NCI-H1092 (cell line): ENCODE data around the gene RBM43.
"Not testable (repeated sequence)": the region's sequence is repeated elsewhere in the genome, so short reads cannot be mapped to it uniquely, and the experiment has no call there.

Experiments
- DNase-seq: peaks from one replicate; lab custom pipeline; 2025; lab: John Stamatoyannopoulos, UW

RBM43 gene

DNA sequence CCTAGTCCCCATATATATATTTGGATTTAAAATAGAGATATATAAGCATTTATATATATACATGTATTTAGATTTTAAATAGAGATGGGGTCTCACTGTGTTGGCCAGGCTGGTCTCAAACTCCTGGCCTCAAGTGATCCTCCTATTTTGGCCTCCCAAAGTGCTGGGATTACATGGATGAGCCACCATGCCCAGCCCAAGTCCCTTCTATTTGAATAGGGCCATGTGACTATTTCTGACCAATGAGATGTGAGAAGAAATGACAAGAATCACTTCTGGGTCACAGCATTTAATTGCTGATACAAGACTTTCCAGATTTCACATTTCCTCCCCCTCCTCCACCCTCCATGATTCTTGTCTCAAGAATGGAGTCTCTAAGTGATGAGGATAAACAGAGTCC is 6.4 kb upstream of the RBM43 start:
- DNase-seq: no peak

DNA sequence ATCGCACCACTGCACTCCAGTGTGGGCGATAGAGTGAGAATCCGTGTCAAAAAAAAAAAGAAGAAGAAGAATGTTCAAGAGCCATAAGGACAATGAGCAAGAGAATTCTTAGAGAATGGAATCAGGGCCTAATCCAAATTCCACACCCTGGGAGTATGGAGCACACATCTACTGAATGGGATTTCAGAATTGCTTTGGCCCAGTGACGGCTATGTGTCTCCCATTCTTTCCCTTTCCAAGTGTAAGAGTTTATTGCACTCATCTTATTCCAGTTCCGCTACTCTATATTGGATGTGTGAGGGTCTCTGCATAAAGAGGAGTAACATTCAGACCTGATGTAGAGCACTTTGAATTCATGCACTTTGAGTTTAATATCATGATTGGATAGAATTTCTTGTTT is 5.9 kb upstream of the RBM43 start:
- no peak for DNase-seq

DNA sequence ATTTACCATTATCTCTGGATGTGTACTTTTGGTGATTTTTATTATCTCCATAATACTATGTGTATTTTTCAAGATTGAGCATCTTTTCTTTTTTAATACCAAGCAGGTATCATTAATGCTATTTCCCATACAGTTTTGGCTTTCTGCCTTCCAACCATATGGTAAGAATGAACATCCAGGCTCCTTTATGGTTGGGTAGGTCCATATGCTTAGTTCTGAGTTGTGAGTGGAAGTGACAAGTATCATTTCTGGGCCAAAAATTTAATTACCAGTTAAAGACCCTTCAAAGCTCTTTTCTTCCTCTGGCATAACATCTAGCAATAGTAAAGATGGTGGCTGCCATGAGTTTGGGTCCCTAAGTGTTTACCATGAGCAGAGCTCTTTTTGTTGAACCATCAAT is 4.3 kb upstream of the RBM43 start:
- DNase-seq: no peak

DNA sequence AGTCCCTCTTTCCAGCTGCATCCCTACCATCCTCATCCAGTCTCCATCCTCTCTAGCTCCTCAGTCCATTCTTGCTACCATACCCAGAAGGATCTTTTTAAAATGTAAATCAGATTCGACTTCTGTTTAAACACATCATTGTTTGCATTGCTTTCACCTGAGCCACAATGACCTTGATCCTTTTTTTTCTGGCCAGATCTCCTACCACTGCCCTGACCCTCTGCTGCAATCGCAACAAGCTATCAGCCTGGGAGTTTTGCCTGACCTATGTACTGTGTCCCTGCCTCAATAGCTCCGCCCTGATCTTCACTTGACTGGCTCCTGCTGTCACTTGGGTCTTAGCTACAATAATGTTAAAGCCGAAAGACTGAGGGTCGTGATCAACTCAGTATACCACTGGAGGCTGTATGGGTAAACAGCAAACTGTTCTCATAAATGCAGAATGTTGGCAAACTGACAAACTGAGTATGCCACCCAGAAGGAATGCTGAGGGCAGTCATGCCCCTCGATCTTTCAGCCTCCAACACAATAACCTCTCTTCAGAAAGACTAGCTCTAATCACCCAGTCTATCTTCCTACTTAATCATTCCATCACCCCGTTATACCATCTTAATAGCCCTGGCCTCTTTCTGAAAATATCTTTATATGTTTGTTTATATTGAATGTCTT is 2.6 kb upstream of the RBM43 start:
- DNase-seq: no peak

DNA sequence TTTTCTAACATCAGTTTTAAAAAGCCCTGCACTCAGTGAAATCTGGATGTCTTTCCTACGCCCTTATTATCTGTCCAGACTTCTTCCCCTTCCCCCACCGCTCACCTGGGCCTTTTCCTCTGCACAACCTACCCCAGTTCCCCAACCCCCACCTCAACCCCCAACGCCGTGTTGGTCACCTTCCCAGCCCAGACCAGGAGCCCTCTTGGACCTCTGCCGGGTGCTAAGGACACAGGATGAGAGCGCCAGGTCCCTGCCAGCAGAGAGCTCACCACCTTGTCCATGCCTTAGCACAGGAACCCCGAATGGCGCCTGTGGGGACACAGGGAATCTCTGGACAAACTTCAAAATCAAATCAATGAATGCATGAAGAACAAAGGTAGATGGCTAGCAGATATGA is 966 bp upstream of the RBM43 start:
- DNase-seq: no peak

DNA sequence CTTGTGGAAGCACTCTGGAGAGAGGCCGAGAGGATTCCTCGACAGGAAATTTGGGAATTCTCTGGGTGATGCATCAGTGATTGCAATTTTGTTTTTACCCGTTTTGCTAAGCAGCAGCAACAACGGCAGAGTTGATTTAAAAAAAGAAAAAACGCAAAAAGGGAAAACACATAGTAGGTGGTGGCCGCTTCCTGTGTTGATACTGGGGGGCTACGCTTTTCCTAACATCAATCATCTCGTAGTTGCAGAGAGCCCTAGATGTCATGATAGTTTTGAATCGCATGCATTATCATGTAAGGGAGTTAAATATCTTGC is 271 bp upstream of the RBM43 start:
- no peak for DNase-seq

DNA sequence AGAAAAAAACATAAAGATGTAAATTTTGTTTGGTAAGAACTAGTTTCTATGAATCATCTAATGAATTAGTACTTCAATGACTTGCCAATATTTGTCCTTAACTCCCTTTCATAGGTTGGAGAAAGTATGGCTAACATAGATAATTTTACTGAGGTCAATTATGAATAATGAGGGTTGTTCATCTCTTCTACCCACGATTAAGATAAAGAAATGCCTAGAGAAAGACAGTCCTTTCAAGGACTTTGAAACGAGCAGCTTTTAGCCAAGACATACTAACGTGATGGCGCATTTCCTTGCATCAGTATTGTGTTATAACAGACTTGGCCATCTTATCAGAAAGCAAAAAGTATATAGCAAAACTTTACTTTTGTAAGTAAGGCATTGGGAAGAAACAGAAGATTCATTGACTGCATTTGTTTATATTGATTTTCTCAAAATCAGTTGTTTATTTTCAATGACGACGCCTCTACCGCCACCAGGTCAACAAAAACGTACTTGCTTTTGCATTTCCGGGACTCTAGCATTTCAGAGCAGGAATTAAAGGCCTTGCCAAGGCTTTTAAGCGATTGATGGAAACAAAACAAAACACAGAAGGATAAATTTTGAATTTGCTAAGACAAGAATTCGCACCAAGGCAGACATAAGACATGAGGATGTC is 961 bp downstream of the RBM43 start:
- no peak for DNase-seq

DNA sequence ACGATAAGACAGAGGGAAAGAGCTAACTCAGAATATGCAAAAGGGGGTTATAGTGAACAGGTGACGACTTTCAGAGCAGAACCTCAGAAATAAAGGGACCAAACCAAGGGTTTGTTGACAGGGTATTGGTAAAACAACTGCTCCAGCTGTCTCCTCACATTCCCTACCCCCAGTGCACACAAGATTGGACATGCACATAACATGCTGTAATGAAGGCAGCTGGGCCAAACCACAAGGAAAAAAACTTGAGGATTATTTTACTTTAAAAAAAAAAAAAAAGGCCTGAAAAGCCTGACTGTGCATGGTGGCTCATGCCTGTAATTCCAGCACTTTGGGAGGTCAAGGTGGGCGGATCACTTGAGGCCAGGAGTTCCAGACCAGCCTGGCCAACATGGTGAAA is 3.5 kb downstream of the RBM43 start:
- DNase-seq: no peak

DNA sequence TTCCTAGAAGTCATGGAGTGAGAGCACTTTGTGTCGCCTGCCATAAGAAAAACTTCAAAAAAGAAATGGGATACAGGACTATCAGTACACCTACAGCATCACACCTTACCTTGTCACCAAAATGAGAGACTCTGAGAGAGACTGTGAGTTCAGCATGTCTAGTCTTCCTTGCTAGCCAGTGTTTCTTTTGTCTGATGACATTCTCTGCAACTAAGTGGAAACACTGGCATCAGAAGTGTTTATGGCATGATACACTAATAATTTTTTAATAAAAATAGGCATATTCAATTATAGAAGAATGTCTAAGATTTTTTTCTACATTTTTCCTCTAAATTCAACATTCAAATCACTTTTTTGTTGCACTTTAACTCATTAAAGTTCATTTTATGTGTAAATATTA is 9.0 kb downstream of the RBM43 start:
- DNase-seq: no peak

DNA sequence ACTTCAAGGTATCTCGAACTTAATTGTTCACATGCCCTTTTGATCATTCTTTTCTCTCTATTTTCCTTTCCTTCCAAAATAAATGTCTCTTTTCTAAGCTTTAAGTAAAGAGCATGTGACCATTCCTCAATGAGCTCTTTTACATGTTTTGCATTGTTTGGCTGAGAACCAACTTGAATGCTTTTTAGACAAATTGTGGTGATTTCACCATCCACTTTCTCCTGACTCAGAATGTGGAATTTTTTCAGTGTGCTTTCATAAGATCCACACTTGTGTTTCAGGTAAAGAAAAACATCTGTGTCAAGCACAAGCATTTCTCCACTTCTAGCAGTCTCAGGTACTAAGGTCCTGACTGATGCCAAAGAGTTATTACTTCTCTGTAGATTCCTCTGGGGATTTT is 10.7 kb downstream of the RBM43 start:
- DNase-seq: no peak

DNA sequence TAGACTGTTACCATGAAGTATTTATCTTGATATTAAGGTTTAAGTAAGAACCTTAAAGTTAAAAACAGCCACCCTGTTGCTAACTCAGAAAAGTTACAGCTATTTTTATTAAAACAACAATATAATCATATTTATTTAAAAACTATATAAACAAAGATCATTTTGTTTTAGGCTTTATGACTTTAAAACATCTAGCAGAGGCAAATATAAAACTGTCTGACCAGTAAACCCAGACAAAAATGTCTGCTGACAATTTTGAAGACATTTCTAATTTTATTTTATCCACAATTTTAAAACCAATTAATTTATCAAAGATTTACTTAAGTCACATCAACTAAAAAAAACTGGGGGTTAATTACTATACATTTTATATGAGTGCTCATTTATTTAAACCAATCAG is 14.2 kb downstream of the RBM43 start:
- DNase-seq: no peak

DNA sequence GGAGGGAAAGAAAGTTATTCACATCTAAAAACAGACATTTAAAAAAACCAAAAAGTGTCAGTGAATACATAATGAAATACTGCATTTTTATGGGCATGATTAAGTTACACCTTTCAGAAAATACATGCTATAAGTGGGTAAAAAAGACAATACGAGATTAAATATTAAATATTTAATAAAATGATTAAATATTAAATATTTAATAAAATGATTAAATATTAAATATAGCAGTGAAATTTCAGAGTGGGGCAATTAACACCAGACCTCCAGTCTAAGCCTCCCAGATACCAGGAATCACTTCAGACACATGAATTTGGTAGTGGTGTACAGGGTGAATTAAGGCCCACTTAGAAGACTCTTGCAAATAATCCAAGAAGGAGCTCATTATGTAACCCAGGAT is 15.5 kb downstream of the RBM43 start:
- DNase-seq: no peak

DNA sequence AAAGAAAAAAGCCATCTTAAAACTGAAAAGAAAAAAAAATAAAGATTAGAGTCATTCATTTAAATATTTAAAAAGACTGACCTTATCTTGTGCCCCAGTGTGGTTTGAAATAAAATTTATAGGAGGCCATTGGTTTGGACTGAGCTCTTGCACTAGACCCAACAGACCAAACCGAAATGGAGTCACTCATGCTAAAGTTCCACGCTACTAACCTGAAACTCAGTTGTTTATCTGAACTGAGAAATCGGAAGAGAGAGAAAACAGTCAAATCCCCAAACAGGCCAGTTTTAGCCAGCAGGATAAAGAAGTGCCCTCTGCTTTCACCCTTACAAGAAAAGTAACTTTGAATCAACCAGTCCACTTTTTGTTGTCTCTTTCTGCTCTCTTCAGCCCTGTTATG is 18.2 kb downstream of the RBM43 start:
- no peak for DNase-seq

DNA sequence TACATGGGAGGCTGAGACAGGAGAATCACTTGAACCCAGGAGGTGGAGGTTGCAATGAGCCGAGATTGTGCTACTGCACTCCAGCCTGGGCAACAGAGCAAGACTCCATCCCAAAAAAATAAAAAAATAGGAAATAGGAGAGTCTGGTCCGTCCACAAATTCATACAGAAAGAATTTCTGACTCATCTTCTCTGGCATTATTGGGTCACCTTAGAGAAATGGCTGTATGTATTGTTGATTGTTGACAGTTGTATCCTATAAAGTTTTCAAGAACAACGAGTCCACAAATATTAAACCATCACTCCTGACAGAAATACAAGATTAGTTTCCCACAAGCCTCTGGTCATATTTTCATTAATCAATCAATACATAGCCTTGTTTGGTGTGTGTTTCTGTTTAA is 20.4 kb downstream of the RBM43 start:
- DNase-seq: no peak

DNA sequence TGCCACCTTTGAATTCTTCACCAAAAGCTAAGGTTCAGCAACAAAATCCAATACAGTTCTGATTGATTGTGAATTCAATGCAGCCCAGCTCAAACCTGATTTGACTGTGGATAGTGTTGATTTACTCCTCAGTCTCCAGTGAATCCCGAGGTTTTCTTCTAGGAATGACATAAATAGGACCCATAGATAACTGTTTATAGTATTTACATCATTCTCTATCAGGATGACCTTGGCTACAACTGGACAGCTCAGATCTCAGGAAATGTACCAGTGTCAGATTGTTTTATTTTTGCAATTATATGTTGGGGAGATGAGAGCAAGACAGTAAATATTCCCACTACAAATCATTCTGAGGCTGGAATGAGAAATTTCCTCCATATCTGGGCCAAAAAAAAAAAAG is 21.2 kb downstream of the RBM43 start:
- no peak for DNase-seq

DNA sequence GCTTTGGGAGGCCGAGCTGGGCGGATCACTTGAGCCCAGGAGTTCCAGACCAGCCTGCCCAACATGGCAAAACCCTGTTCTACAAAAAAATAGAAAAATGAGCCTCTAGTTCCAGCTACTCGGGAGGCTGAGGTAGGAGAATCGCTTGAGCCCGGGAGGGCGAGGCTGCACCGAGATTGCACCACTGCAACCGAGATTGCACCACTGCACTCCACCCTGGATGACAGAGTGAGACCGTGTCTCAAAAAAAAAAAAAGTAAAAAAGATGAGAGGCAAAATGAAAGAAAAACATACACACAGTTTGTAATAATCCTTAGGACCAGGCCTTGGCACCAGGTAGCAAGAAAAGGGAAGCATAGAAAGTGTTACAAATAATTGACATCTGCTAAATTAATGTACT is 22.0 kb downstream of the RBM43 start:
- DNase-seq: no peak

DNA sequence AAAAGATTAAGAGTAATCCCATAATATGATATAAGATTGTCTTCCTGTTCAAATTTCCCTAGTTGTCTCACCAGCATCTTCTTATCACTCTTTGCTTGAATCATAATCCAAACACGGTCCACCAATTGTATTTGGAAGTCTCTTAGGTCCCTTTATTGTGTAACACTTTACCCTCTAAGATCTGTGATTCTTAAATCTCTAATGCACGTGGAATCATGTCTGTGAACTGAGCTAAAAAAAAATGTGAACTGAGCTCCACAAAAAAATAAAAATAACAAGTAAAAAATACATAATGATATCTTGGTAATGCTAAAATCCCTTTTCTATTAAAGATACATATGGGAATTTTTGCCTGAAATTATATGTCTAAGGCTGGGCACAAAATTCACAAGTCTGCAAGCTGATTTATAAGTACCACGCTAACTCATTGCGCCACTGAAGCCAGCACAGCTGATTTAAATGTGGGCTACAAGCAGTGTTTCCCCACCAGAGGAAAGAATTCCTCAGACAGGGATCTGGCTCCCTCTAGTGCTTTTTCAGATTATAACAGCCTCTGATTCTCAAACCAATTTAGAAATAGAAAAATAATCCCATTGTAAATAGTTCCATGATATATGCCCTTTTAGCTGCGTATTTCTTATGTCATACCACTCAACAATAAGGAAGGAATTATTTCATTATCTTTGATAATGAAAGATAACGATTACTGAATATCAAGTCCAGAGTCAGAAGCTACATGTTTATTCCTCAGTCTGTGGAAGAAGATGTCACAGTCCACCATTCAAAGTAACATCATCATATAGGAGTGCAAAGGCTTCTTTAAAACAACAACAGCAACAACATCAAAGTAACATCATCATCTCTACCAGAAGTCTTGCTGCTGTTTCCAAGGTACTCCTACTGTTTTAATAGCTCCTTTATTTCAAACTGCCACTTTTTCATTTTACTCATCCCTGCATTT is 22.9 kb downstream of the RBM43 start:
- peak; percentile 33 for DNase-seq

DNA sequence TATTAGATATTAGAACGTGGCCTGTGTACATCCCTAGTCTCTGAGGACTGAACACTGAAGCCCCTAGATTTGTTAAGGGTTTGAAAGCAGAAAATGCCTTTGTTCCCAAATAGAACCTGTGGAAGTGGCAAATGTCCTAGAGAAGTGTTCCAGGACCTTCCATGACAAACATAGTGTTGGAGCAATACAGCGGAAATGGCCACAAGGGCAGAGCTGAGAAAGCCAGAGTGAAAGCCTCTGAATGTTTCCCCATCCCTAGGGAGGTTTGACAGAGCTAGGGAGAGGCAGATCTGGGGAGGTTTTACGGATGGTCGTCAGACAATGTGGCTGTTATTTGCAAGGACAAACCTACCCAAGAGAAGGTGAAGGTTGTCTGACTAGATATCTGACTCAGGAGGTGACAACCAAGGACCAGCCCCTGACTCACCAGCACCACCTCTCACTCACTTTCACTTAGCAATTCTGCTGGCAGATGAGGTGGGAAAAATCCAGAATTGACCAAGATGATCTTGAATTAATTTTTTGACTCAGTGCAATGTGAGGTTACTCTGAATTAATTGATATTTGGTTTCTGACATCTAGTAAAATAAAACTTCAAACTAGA is 24.1 kb downstream of the RBM43 start:
- no peak for DNase-seq

DNA sequence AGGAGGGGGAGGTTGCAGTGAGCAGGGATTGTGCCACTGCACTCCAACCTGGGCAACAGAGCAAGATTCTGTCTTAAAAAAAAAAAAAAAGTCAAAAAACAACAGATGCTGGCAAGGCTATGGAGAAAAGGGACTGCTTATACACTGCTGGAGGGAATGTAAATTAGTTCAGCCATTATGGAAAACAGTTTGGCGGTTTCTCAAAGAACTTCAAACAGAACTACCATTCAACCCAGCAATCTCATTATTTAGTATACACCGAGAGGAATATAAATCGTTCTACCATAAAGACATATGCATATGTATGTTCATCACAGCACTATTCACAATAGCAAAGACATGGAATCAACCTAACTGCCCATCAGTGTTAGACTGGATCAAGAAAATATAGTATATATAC is 27.9 kb downstream of the RBM43 start:
- not testable (repeated sequence) for DNase-seq

DNA sequence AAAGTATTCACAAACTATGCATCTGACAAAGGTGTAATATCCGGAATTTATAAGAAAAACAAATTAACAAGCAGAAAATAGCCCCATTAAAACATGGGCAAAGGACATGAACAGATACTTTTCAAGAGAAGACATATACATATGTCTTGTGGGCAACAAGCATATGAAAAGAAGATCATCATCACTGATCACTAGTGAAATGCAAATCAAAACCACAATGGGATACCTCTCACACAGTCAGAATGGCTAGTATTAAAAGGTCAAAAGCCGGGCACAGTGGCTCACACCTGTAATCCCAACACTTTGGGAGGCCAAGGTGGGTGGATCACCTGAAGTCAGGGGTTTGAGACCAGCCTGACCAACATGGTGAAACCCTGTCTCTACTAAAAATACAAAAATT is 28.4 kb downstream of the RBM43 start:
- not testable (repeated sequence) for DNase-seq

DNA sequence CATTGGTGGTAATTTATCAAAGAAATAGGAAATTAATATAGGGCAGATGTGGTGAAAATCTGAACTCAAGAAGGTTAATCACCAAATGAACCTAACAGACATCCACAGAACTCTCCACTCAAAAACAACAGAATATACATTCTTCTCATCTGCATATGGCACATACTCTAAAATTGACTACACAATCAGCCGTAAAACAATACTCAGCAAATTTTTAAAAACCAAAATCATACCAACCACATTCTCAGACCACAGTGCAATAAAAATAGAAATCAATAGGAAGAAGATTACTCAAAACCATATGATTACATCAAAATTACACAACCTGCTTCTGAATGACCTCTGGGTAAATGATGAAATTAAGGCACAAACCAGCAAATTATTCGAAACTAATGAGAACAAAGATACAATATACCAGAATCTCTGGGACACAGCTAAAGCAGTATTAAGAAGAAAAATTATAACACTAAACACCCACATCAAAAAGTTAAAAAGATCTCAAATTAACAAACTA is 31.0 kb downstream of the RBM43 start:
- no peak for DNase-seq

DNA sequence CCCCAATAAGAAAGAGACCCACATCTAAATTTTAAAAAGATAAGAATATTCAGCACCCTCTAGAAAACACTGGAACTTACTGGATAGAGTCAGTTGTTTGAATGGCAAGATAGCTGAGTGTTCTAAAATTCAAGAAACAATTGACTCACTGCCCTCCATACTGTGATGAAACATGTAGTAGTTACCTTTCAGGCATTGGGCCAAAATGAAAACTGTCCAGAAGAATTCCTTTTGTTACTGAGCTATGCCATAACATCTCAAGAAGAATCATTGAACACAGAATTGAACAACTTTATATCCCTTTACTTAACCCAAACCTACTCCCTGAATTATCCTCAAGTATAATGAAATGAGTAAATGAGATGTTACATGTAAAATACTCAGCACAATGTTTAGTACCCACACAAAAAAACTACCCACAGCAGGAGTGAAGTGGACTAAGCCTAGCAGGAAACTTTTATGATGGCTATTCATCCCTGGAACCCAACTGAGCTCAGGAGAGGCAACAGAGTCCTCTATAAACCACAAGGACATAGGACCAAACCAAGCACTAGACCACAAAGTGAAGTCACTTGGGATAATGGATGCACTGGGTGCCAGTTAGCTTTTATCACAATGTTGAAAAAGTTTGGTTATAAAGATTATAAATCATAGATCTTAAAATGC is 32.7 kb downstream of the RBM43 start:
- no peak for DNase-seq
